Mesothelial cell of epicardium (in vitro differentiated cells): ENCODE measurements around the gene CCL3. TPM values are rescaled to one million over a fixed set of nuclear protein-coding genes. Genes with fewer than 3 reads are reported as not detected.
"Not testable (repeated sequence)": the region's sequence is repeated elsewhere in the genome, so short reads cannot be mapped to it uniquely, and the experiment has no call there.

Source experiments
- DNase-seq, 2 experiments: peaks; one replicate each; pipeline ENCODE4 v3.0.0; 2021; ENCODE audit warnings: low spot score in 2 of 2; ENCODE audit not compliant: unreplicated experiment in 2 of 2
- H3K27ac Mint-ChIP-seq: 2 replicates; pipeline ENCODE4 v1.8.0; 2021; ENCODE audit warnings: mixed read lengths
- H3K27me3 Mint-ChIP-seq: 2 replicates; pipeline ENCODE4 v1.8.0; 2021; ENCODE audit warnings: low read depth, mixed read lengths
- H3K36me3 Mint-ChIP-seq: 2 replicates; pipeline ENCODE4 v1.8.0; 2021; ENCODE audit warnings: mixed read lengths
- H3K4me1 Mint-ChIP-seq: 2 replicates; pipeline ENCODE4 v1.8.0; 2021; ENCODE audit warnings: mixed read lengths
- H3K4me3 Mint-ChIP-seq: 2 replicates; pipeline ENCODE4 v1.8.0; 2021; ENCODE audit warnings: mild to moderate bottlenecking, moderate library complexity, mixed read lengths
- H3K9me3 Mint-ChIP-seq: 2 replicates; pipeline ENCODE4 v1.8.0; 2021; ENCODE audit warnings: mixed read lengths
- total RNA-seq: library from RNA; stranded (reverse); gene quantifications from 3 replicates; pipeline ENCODE4 v1.2.1, GENCODE V29; 2021
- TF ChIP-seq, protein P1 (sequence below): fragments of 200-600 bp; sonication (generic); IDR thresholded peaks from one replicate; pipeline ENCODE4 v1.5.0; 2021; ENCODE audit warnings: antibody characterized with exemption; ENCODE audit not compliant: unreplicated experiment

Gene CCL3
- total RNA-seq, 1 donor from 2014 or later = not detected

DNA sequence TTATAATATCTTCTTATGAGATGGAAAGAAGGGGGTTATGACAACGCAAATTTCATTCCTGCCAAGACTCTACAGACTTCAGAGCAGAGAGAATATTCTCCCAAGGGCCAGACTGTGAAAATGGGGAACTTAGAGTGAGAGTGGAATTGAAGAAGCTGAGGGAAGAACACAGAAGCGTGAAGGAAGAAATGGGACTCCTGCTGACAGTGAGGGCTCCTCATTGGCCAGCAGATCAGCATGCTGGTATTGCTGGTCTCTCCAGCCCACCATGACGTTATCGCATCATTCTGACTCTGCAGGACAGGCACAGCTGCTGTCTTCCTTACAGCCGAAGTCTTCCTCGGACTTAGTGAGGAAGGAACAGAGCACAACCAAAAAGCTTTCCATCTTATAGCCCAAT is 38.0 kb upstream of the CCL3 start:
- DNase-seq = no peak
- TF ChIP-seq, protein P1, sequence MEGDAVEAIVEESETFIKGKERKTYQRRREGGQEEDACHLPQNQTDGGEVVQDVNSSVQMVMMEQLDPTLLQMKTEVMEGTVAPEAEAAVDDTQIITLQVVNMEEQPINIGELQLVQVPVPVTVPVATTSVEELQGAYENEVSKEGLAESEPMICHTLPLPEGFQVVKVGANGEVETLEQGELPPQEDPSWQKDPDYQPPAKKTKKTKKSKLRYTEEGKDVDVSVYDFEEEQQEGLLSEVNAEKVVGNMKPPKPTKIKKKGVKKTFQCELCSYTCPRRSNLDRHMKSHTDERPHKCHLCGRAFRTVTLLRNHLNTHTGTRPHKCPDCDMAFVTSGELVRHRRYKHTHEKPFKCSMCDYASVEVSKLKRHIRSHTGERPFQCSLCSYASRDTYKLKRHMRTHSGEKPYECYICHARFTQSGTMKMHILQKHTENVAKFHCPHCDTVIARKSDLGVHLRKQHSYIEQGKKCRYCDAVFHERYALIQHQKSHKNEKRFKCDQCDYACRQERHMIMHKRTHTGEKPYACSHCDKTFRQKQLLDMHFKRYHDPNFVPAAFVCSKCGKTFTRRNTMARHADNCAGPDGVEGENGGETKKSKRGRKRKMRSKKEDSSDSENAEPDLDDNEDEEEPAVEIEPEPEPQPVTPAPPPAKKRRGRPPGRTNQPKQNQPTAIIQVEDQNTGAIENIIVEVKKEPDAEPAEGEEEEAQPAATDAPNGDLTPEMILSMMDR = no peak
- Mint-ChIP-seq H3K36me3 (no peaks in the 10 kb centered on the region), H3K9me3 (peaks cover 8% of the 10 kb centered on the region), H3K27me3 (peaks cover 32% of the 10 kb centered on the region), H3K4me3 (no peak overlapping the region), H3K4me1 (no peaks in the 10 kb centered on the region), H3K27ac (no peak overlapping the region)

DNA sequence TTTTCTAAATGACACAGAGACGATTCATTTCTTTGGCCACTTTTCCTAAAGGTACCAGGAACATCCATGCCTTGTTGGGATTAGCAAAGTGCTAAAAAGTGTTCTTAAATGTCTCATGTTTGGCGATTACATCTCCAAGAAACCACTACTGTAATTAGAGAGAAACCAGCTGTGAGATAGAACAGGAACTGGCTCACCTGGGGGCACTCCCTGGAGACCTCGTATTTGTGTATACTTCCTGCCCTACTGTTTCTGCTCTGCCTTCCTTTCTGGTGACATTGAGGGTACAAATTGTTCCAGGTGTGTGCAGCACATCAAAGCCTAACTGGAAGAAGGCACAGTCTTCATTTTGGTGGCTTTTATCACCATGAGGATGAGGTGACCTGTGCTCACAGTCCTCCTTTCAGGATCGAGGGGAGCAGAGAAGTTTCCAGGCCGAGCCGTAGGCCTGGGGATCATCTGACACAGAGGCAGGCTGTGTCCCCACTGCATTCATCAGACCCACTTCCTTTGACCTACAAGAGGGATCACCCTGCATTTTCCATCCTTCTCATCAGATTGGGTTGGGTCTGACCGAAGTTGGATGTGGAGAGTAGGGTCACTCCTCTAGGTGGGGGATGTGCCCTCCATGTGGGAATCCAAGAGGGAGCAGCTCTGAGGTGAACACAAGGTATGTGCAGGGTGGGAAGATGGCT is 37.4 kb upstream of the CCL3 start:
- TF ChIP-seq, protein P1 = no peak
- Mint-ChIP-seq H3K36me3 (no peaks in the 10 kb centered on the region), H3K4me3 (no peak overlapping the region), H3K27me3 (peaks cover 31% of the 10 kb centered on the region), H3K4me1 (no peaks in the 10 kb centered on the region), H3K27ac (no peak overlapping the region), H3K9me3 (peaks cover 8% of the 10 kb centered on the region)
- no peak for DNase-seq

DNA sequence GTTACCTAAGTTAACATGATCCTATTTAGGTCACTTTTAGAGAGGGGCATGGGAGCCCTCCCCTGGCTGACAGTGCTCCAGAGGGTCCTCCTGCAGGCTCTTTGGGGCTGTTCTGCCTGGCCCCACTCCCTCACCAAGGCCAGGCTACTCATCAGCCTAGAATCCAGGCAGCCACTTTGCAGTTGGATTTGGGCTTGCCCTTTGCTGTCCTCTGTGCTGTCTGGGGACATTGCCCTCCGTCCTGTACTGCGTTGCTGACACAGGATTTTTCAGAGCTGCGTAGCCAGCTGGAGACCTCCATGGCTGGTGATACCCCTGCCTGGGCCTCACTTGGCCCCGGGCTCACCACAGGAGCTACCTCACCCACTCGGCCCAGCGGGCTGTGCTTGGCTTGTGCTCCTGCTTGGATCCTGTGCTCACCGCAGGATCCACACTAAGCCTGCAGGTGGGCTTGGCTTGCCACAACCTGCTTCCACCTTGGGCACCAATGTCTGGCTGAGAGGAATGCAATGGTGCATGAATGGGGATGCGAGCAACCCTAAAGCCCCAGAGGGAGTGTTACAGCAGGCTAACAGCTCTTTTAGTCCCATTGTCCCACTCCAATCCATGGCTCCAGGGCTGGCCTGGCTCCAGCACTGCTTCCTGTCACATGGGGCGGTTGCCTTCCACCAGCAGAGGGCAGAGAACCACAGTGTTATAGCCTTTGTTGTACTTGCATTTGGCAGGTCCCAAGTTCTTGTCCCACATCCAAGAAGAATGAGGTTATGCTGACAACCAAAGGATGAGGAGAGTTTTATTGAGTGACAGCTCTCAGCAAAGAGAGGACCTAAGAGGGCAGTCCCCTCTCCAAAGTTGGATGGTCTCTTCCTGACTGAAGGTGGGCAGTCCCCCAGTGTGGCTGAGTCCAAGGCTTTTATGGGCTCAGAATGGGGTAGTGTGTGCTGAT is 35.2 kb upstream of the CCL3 start:
- Mint-ChIP-seq H3K9me3 (peaks cover 8% of the 10 kb centered on the region), H3K27me3 (peaks cover 40% of the 10 kb centered on the region), H3K36me3 (no peaks in the 10 kb centered on the region), H3K4me1 (no peaks in the 10 kb centered on the region), H3K27ac (no peak overlapping the region), H3K4me3 (no peak overlapping the region)
- TF ChIP-seq, protein P1 = no peak
- no peak for DNase-seq

DNA sequence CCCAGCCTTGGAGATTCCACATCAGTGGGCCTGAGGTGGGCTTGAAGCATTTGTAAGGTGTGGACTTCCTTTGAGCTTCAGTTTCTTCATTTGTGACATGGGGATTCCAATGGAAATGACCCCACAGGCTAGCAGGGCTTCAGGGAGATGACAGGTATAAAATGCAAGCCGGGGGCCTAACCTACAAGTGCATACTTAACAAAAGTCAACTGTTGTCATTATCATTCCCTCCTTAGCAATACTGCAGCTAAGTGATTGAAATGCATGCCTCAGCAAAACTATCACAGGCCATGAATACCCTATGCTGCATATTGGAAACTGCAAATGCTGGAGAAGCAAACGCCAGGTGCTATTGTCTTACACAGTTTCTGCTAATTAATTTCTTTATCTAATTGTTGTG is 33.5 kb upstream of the CCL3 start:
- H3K36me3 Mint-ChIP-seq = no peaks in the 10 kb centered on the region
- no peak overlapping the region for H3K4me3 Mint-ChIP-seq
- peaks cover 8% of the 10 kb centered on the region for H3K9me3 Mint-ChIP-seq
- TF ChIP-seq, protein P1 = no peak
- H3K27me3 Mint-ChIP-seq = peaks cover 27% of the 10 kb centered on the region
- no peak overlapping the region for H3K27ac Mint-ChIP-seq
- DNase-seq = no peak
- H3K4me1 Mint-ChIP-seq = no peaks in the 10 kb centered on the region

DNA sequence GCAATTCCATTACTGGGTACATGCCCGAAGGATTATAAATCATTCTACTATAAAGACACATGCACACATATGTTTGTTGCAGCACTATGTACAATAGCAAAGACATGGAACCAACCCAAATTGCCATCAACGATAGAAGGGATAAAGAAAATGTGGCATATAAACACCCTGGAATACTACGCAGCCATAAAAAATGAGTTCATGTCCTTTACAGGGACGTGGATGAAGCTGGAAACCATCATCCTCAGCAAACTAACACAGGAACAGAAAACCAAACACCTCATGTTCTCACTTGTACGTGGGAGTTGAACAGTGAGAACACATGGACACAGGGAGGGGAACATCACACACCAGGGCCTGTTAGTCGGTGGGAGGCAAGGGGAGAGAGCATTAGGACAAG is 31.2 kb upstream of the CCL3 start:
- not testable (repeated sequence) for H3K27ac Mint-ChIP-seq, DNase-seq, H3K4me3 Mint-ChIP-seq, H3K36me3 Mint-ChIP-seq, H3K4me1 Mint-ChIP-seq, H3K9me3 Mint-ChIP-seq
- H3K27me3 Mint-ChIP-seq = peaks cover 16% of the 10 kb centered on the region

DNA sequence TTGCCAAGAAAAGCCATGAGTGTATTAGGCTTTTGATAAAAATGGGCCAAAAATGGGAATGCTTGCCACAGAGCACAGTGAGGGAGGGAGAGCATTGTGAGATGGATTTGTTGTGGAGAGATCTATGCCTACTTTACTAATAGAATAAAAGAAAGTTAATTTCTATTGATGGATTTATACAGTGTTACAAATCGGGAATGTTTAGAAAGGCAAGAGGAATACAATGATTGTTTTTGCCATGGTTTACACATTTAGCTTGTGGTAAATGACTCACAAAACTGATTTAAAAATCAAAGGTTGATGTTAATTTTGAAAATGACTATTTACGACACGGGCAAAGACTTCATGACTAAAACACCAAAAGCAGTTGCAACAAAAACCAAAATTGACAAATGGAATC is 30.3 kb upstream of the CCL3 start:
- H3K27me3 Mint-ChIP-seq = peaks cover 14% of the 10 kb centered on the region
- no peaks in the 10 kb centered on the region for H3K9me3 Mint-ChIP-seq
- H3K36me3 Mint-ChIP-seq = no peaks in the 10 kb centered on the region
- no peak overlapping the region for H3K27ac Mint-ChIP-seq
- no peak for DNase-seq
- TF ChIP-seq, protein P1 = no peak
- H3K4me3 Mint-ChIP-seq = no peak overlapping the region
- H3K4me1 Mint-ChIP-seq = peaks cover 9% of the 10 kb centered on the region
